SU-DHL-6 (cell line): ENCODE data around the gene HINFP.

Source experiments
- H2AFZ ChIP-seq: fragments of 200-600 bp; sonication (generic); 2 replicates; pipeline ENCODE4 v1.6.1; 2014; ENCODE audit warnings: low read depth, mild to moderate bottlenecking, moderate library complexity, mixed read lengths, antibody characterized with exemption, low read length; ENCODE audit not compliant: severe bottlenecking
- H3F3A ChIP-seq: fragments of 200-600 bp; shearing (Covaris generic); 2 replicates; pipeline ENCODE4 v1.6.0; 2016; ENCODE audit warnings: antibody characterized with exemption, mild to moderate bottlenecking; ENCODE audit not compliant: insufficient read depth
- H3K27ac ChIP-seq: fragments of 200-600 bp; sonication (generic); 2 replicates; pipeline ENCODE4 v1.5.1; 2016; ENCODE audit warnings: low read depth, mild to moderate bottlenecking, low read length, moderate library complexity, mixed read lengths
- H3K27me3 ChIP-seq: fragments of 200-600 bp; sonication (generic), shearing (Covaris generic); 2 replicates; pipeline ENCODE4 v1.6.0; 2014; ENCODE audit warnings: mild to moderate bottlenecking, low read length
- H3K36me3 ChIP-seq: fragments of 200-600 bp; sonication (generic); 2 replicates; pipeline ENCODE4 v1.6.1; 2014; ENCODE audit warnings: mild to moderate bottlenecking, low read length, mixed read lengths
- H3K4me2 ChIP-seq: fragments of 300-600, 200-600 bp; shearing (Covaris generic), sonication (generic); 2 replicates; pipeline ENCODE4 v1.6.0; 2014; ENCODE audit warnings: low read length, low read depth, mild to moderate bottlenecking; ENCODE audit not compliant: poor library complexity, severe bottlenecking
- H3K4me3 ChIP-seq: fragments of 200-600 bp; sonication (generic); 2 replicates; pipeline ENCODE4 v1.5.1; 2014; ENCODE audit warnings: antibody characterized with exemption, low read length, mild to moderate bottlenecking, mixed read lengths; ENCODE audit not compliant: insufficient read depth, poor library complexity, severe bottlenecking
- H3K79me2 ChIP-seq: fragments of 200-600 bp; sonication (generic); 2 replicates; pipeline ENCODE4 v1.6.1; 2014; ENCODE audit warnings: mild to moderate bottlenecking, low read length, moderate library complexity; ENCODE audit not compliant: insufficient read depth
- H3K9ac ChIP-seq: fragments of 200-600 bp; sonication (generic); 2 replicates; pipeline ENCODE4 v1.7.0; 2014; ENCODE audit warnings: mild to moderate bottlenecking, low read length
- H3K9me2 ChIP-seq: fragments of 200-600 bp; sonication (generic); replicated peaks from 2 replicates; pipeline ENCODE4 v1.6.1; 2014; ENCODE audit warnings: low read length; ENCODE audit not compliant: insufficient read depth
- H3K9me3 ChIP-seq: fragments of 200-600 bp; sonication (generic); 2 replicates; pipeline ENCODE4 v1.6.1; 2014; ENCODE audit warnings: low read length, mixed read lengths; ENCODE audit not compliant: insufficient read depth
- H4K20me1 ChIP-seq: fragments of 200-600 bp; sonication (generic); 2 replicates; pipeline ENCODE4 v1.6.1; 2014; ENCODE audit warnings: low read depth, mild to moderate bottlenecking, antibody characterized with exemption, low read length, moderate library complexity, mixed read lengths
- EZH2phosphoT487 ChIP-seq: fragments of 200-600 bp; sonication (generic), shearing (Covaris generic); conservative IDR thresholded peaks from 2 replicates; pipeline ENCODE4 v1.6.1; 2018; ENCODE audit warnings: mild to moderate bottlenecking, antibody characterized with exemption, low read length, moderate library complexity, mixed read lengths
- TF ChIP-seq, protein P1 (sequence below): fragments of 200-600 bp; sonication (generic); IDR thresholded peaks from one replicate; pipeline ENCODE4 v1.5.1; 2017; ENCODE audit warnings: antibody characterized with exemption, mild to moderate bottlenecking, low read length, moderate library complexity; ENCODE audit not compliant: insufficient read depth, poor library complexity, severe bottlenecking

HINFP gene

DNA sequence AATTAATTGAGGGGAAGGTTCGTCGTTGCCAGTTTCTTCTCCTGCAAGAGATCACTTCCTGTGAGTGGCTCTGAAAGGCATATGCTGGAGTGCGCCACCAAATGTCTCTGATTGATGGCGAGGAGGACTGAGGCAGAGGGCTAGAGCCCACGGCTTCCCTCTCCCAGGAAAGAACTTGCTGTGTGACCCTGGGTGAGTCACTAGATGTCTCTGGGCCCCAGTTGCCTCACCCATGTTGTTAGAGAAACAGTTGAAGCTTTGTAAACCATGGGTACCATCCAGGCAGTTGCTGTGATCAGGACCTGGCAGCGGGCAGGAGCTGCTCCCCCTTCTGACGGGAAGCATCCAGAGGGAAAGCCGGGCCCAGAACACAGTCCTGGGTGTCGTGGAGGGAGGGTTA lies 30.7 kb downstream of the HINFP start:
- H3K36me3 ChIP-seq = no peaks in the 10 kb centered on the region
- H3K27me3 ChIP-seq = no peaks in the 10 kb centered on the region
- no peaks in the 10 kb centered on the region for H3F3A ChIP-seq
- H3K4me2 ChIP-seq = no peak overlapping the region
- H2AFZ ChIP-seq = no peak overlapping the region
- H4K20me1 ChIP-seq = no peaks in the 10 kb centered on the region
- no peak overlapping the region for H3K27ac ChIP-seq
- no peak overlapping the region for H3K9ac ChIP-seq
- no peaks in the 10 kb centered on the region for H3K79me2 ChIP-seq
- no peak for TF ChIP-seq EZH2phosphoT487
- TF ChIP-seq, protein P1, sequence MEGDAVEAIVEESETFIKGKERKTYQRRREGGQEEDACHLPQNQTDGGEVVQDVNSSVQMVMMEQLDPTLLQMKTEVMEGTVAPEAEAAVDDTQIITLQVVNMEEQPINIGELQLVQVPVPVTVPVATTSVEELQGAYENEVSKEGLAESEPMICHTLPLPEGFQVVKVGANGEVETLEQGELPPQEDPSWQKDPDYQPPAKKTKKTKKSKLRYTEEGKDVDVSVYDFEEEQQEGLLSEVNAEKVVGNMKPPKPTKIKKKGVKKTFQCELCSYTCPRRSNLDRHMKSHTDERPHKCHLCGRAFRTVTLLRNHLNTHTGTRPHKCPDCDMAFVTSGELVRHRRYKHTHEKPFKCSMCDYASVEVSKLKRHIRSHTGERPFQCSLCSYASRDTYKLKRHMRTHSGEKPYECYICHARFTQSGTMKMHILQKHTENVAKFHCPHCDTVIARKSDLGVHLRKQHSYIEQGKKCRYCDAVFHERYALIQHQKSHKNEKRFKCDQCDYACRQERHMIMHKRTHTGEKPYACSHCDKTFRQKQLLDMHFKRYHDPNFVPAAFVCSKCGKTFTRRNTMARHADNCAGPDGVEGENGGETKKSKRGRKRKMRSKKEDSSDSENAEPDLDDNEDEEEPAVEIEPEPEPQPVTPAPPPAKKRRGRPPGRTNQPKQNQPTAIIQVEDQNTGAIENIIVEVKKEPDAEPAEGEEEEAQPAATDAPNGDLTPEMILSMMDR = no peak
- no peak overlapping the region for H3K4me3 ChIP-seq
- H3K9me2 ChIP-seq = no peaks in the 10 kb centered on the region
- H3K9me3 ChIP-seq = no peaks in the 10 kb centered on the region

DNA sequence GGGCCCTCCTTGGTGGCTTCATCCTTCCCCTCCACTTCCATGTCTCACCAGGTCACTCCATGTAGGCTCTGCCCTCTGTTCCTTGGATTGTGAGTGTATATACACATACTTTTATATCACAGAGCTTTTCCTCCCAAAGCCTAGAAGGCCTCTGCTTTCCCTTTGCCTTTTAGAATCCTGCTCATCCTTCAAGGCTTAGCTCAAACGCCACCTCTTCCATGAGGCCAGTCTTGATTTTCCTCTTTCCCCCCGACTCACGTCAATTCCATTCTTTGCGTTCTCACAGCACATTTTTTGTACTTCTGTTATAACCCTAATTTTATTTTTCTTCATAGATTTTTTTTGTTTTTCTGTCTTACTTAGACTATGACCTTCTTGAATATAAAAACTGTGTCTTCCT lies 31.2 kb downstream of the HINFP start:
- Histone ChIP-seq H3K27me3 (no peaks in the 10 kb centered on the region), H4K20me1 (no peaks in the 10 kb centered on the region), H3K36me3 (no peaks in the 10 kb centered on the region), H3K79me2 (no peaks in the 10 kb centered on the region), H3F3A (no peaks in the 10 kb centered on the region), H3K4me3 (no peak overlapping the region), H3K9ac (no peak overlapping the region), H3K4me2 (no peak overlapping the region), H3K27ac (no peak overlapping the region), H2AFZ (no peak overlapping the region), H3K9me3 (no peaks in the 10 kb centered on the region), H3K9me2 (no peaks in the 10 kb centered on the region)
- no peak for TF ChIP-seq EZH2phosphoT487
- TF ChIP-seq, protein P1 = no peak

DNA sequence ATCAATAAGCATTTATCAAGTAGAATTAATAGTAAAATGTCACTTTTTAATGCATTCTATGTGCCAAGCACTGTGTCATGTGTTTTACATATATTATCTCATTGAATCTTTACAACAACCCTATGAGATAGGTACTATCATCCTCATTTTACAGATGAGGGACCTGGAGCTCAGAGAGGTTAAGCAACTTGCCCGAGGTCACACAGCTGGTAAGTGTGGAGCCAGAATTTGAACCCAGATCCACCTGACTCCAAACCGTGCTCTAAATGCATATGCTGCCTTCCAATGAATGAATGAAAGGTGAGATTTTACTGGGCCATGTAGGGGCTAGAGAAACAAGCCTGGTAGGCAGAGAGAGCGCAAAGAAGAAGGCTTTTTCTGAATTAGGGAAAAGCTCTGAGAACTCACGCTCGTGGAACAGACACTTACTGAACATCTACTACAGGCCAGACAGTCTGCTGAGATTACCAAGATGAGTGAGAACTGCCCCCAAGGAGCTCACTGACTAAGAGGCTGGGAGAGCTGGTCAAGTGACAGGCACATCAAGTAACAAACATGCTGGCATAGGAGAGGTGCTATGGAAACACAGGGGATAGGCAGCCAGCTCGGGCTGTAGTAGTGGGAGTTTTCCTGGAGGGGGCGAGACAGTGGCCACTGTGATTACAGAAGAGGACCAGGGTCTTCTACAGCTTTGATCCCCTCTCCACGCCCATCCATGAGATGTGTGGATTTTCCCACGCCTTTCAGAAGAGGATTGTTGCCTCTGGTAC lies 31.9 kb downstream of the HINFP start:
- Histone ChIP-seq H3K9ac (no peak overlapping the region), H3K36me3 (no peaks in the 10 kb centered on the region), H3F3A (no peaks in the 10 kb centered on the region), H3K4me2 (no peak overlapping the region), H3K79me2 (no peaks in the 10 kb centered on the region), H3K9me2 (no peaks in the 10 kb centered on the region), H3K9me3 (no peaks in the 10 kb centered on the region), H3K27me3 (no peaks in the 10 kb centered on the region), H3K4me3 (no peak overlapping the region), H3K27ac (no peak overlapping the region), H2AFZ (no peak overlapping the region), H4K20me1 (no peaks in the 10 kb centered on the region)
- no peak for TF ChIP-seq EZH2phosphoT487
- TF ChIP-seq, protein P1 = no peak
